HepG2 (cell line): ENCODE results near the gene PC. TPM values are rescaled to one million over a fixed set of nuclear protein-coding genes. Genes with fewer than 3 reads are reported as not detected.

Experiments used
- ARHGAP35 ChIP-seq: sonication (generic); formaldehyde crosslinking; IDR thresholded peaks from 2 replicates; pipeline ENCODE4 v1.9.0; 2022; ENCODE audit warnings: mild to moderate bottlenecking, inconsistent platforms, moderate library complexity, missing genetic modification reagents, borderline replicate concordance
- ETV6 ChIP-seq: sonication (generic); formaldehyde crosslinking; conservative IDR thresholded peaks from 2 replicates; pipeline ENCODE4 v1.4.0; 2020; ENCODE audit warnings: missing genetic modification reagents
- FOXK1 ChIP-seq: sonication (generic); formaldehyde crosslinking; IDR thresholded peaks from 2 replicates; pipeline ENCODE4 v1.4.0; 2020; ENCODE audit warnings: low read depth, missing genetic modification reagents, borderline replicate concordance
- HNRNPUL1 ChIP-seq: fragments of 200-400 bp; formaldehyde crosslinking; IDR thresholded peaks from 2 replicates; pipeline ENCODE4 v1.6.1; 2017; ENCODE audit warnings: low read depth, mild to moderate bottlenecking, low read length, moderate library complexity
- KLF13 ChIP-seq: sonication (generic); formaldehyde crosslinking; IDR thresholded peaks from 2 replicates; pipeline ENCODE4 v1.4.0; 2020; ENCODE audit warnings: mild to moderate bottlenecking, missing genetic modification reagents
- PHB2 ChIP-seq: fragments of 450-650 bp; IDR thresholded peaks from 2 replicates; pipeline ENCODE4 v1.6.1; 2018; ENCODE audit not compliant: partially characterized antibody
- POLR2A ChIP-seq, 2 experiments: IDR thresholded peaks; 2 replicates each; pipeline ENCODE4 v1.6.1; 2011; ENCODE audit warnings: low read depth in 2 of 2, low read length in 2 of 2, mild to moderate bottlenecking in 1 of 2, moderate library complexity in 1 of 2; ENCODE audit not compliant: insufficient read depth in 1 of 2
- ZMYM3 ChIP-seq: sonication (generic); formaldehyde crosslinking; IDR thresholded peaks from 2 replicates; pipeline ENCODE4 v1.5.1; 2020; ENCODE audit warnings: mild to moderate bottlenecking, missing genetic modification reagents
- ZMYM4 ChIP-seq: sonication (generic); formaldehyde crosslinking; IDR thresholded peaks from 2 replicates; pipeline ENCODE4 v1.8.1; 2023; ENCODE audit warnings: mild to moderate bottlenecking, missing genetic modification reagents
- ZNF101 ChIP-seq: sonication (generic); formaldehyde crosslinking; IDR thresholded peaks from 2 replicates; pipeline ENCODE4 v1.4.0; 2020; ENCODE audit warnings: mild to moderate bottlenecking, low read depth, missing genetic modification reagents, borderline replicate concordance
- ZNF207 ChIP-seq: fragments of 450-650 bp; IDR thresholded peaks from 2 replicates; pipeline ENCODE4 v1.6.1; 2016; ENCODE audit warnings: antibody characterized with exemption, borderline replicate concordance
- ZNF552 ChIP-seq: sonication (generic); formaldehyde crosslinking; IDR thresholded peaks from 2 replicates; pipeline ENCODE4 v1.9.0; 2022; ENCODE audit warnings: missing genetic modification reagents, mild to moderate bottlenecking, borderline replicate concordance
- polyA plus RNA-seq, 8 experiments: library from polyadenylated mRNA; depleted of rRNA in 3 of 8; stranded (reverse) in 7 of 8; unstranded in 1 of 8; fragments of >200 nt; fragmentation: Illumina TruSeq in 4 of 8; extraction: Trizol in 4 of 8; gene quantifications; 2 replicates each; pipeline versions ENCODE4 v1.2.1 to v1.2.3, GENCODE V29; 2011 to 2016; ENCODE audit warnings: low read depth in 4 of 8, missing spikeins in 1 of 8, mixed read lengths in 1 of 8; ENCODE audit not compliant: insufficient read depth in 1 of 8
- total RNA-seq, 5 experiments: library from RNA; depleted of rRNA; stranded (reverse); fragments of >200 nt; fragmentation: Illumina TruSeq; extraction: Trizol; gene quantifications; 2 replicates each; pipeline ENCODE4 v1.2.3, GENCODE V29; 2016; ENCODE audit warnings: low read depth in 1 of 5
- TF ChIP-seq, protein P1 (sequence below): sonication (generic); formaldehyde crosslinking; IDR thresholded peaks from 2 replicates; pipeline ENCODE4 v1.4.0; 2020; ENCODE audit warnings: missing genetic modification reagents, borderline replicate concordance
- TF ChIP-seq, protein P2 (sequence below): sonication (generic); formaldehyde crosslinking; IDR thresholded peaks from 2 replicates; pipeline ENCODE4 v1.5.1; 2020; ENCODE audit warnings: mild to moderate bottlenecking, missing genetic modification reagents
- TF ChIP-seq, protein P3 (sequence below): IDR thresholded peaks from 2 replicates; pipeline ENCODE4 v1.6.1; 2012; ENCODE audit warnings: low read depth, low read length, improper control_type of control experiment
- TF ChIP-seq, protein P4 (sequence below): sonication (generic); formaldehyde crosslinking; IDR thresholded peaks from 2 replicates; pipeline ENCODE4 v1.4.0; 2020; ENCODE audit warnings: missing genetic modification reagents; ENCODE audit errors: not compliant biosample characterization
- TF ChIP-seq, protein P5 (sequence below): sonication (generic); formaldehyde crosslinking; IDR thresholded peaks from 2 replicates; pipeline ENCODE4 v1.4.0; 2020; ENCODE audit warnings: missing genetic modification reagents

Gene PC
- total and polyA plus RNA-seq, 2 of the 13 experiments (the other 11 are each of a cell fraction or from before 2014, with no cell fraction given) = 29.0 to 39.0 TPM

DNA sequence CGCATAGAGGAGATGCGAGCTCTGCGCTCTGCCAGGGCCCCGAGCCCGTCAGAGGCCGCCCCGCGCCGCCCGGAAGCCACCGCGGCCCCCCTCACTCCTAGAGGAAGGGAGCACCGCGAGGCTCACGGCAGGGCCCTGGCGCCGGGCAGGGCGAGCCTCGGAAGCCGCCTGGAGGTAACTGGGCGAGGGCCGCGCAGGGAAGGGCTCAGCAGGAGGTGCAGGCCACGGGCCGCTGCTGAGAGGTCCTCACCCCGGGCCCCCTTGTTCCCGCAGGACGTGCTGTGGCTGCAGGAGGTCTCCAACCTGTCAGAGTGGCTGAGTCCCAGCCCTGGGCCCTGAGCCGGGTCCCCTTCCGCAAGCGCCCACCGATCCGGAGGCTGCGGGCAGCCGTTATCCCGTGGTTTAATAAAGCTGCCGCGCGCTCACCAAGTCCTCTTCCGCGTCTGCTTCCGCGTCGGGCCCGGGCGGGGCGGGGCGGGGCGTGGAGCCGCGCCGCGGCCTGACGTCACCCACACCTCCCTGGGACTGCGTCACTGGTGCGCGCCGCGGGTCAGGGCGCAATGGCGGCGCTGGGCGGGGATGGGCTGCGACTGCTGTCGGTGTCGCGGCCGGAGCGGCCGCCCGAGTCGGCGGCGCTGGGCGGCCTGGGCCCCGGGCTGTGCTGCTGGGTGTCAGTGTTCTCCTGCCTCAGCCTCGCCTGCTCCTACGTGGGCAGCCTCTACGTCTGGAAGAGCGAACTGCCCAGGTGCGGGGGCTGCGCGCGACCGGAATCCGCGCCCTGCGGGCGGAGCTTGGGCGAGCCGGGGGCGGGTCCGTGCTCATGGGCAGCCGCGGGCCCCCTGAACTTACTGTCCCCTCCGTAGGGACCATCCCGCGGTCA lies 115.0 kb downstream of the PC start, which contains the start of gene RCE1 (continued):
- TF ChIP-seq, protein P1, sequence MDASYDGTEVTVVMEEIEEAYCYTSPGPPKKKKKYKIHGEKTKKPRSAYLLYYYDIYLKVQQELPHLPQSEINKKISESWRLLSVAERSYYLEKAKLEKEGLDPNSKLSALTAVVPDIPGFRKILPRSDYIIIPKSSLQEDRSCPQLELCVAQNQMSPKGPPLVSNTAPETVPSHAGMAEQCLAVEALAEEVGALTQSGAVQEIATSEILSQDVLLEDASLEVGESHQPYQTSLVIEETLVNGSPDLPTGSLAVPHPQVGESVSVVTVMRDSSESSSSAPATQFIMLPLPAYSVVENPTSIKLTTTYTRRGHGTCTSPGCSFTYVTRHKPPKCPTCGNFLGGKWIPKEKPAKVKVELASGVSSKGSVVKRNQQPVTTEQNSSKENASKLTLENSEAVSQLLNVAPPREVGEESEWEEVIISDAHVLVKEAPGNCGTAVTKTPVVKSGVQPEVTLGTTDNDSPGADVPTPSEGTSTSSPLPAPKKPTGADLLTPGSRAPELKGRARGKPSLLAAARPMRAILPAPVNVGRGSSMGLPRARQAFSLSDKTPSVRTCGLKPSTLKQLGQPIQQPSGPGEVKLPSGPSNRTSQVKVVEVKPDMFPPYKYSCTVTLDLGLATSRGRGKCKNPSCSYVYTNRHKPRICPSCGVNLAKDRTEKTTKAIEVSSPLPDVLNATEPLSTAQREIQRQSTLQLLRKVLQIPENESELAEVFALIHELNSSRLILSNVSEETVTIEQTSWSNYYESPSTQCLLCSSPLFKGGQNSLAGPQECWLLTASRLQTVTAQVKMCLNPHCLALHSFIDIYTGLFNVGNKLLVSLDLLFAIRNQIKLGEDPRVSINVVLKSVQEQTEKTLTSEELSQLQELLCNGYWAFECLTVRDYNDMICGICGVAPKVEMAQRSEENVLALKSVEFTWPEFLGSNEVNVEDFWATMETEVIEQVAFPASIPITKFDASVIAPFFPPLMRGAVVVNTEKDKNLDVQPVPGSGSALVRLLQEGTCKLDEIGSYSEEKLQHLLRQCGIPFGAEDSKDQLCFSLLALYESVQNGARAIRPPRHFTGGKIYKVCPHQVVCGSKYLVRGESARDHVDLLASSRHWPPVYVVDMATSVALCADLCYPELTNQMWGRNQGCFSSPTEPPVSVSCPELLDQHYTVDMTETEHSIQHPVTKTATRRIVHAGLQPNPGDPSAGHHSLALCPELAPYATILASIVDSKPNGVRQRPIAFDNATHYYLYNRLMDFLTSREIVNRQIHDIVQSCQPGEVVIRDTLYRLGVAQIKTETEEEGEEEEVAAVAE (CRISPR knock-in tag) = no peak
- peak; percentile 76; the same call in 1 of the 2 replicates for TF ChIP-seq ETV6 (CRISPR knock-in tag)
- TF ChIP-seq ZMYM4 = no peak
- no peak; the same call in 1 of the 2 replicates for TF ChIP-seq ZNF101 (CRISPR knock-in tag)
- no peak for TF ChIP-seq FOXK1
- peak; percentile 87 to 92 for TF ChIP-seq POLR2A (IDR thresholded peaks at IDR 0.05; ENCODE audit: insufficient read depth in 1 of 2, low read depth in 2 of 2, low read length in 2 of 2)
- TF ChIP-seq, protein P2, sequence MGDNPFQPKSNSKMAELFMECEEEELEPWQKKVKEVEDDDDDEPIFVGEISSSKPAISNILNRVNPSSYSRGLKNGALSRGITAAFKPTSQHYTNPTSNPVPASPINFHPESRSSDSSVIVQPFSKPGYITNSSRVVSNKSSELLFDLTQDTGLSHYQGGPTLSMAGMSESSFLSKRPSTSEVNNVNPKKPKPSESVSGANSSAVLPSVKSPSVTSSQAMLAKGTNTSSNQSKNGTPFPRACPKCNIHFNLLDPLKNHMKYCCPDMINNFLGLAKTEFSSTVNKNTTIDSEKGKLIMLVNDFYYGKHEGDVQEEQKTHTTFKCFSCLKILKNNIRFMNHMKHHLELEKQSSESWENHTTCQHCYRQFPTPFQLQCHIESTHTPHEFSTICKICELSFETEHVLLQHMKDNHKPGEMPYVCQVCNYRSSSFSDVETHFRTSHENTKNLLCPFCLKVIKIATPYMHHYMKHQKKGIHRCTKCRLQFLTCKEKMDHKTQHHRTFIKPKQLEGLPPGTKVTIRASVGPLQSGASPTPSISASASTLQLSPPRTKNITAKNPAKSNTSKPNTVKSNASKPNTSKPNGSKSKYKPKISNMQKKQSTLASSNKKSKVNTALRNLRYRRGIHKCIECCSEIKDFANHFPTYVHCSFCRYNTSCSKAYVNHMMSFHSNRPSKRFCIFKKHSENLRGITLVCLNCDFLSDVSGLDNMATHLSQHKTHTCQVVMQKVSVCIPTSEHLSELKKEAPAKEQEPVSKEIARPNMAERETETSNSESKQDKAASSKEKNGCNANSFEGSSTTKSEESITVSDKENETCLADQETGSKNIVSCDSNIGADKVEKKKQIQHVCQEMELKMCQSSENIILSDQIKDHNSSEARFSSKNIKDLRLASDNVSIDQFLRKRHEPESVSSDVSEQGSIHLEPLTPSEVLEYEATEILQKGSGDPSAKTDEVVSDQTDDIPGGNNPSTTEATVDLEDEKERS (CRISPR knock-in tag) = no peak
- TF ChIP-seq, protein P3, sequence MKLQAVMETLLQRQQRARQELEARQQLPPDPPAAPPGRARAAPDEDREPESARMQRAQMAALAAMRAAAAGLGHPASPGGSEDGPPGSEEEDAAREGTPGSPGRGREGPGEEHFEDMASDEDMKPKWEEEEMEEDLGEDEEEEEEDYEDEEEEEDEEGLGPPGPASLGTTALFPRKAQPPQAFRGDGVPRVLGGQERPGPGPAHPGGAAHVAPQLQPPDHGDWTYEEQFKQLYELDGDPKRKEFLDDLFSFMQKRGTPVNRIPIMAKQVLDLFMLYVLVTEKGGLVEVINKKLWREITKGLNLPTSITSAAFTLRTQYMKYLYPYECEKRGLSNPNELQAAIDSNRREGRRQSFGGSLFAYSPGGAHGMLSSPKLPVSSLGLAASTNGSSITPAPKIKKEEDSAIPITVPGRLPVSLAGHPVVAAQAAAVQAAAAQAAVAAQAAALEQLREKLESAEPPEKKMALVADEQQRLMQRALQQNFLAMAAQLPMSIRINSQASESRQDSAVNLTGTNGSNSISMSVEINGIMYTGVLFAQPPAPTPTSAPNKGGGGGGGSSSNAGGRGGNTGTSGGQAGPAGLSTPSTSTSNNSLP = no peak
- TF ChIP-seq, protein P4, sequence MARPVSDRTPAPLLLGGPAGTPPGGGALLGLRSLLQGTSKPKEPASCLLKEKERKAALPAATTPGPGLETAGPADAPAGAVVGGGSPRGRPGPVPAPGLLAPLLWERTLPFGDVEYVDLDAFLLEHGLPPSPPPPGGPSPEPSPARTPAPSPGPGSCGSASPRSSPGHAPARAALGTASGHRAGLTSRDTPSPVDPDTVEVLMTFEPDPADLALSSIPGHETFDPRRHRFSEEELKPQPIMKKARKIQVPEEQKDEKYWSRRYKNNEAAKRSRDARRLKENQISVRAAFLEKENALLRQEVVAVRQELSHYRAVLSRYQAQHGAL = no peak
- TF ChIP-seq ZMYM3 = no peak
- TF ChIP-seq ZNF207 = no peak
- TF ChIP-seq KLF13 = no peak
- TF ChIP-seq, protein P5, sequence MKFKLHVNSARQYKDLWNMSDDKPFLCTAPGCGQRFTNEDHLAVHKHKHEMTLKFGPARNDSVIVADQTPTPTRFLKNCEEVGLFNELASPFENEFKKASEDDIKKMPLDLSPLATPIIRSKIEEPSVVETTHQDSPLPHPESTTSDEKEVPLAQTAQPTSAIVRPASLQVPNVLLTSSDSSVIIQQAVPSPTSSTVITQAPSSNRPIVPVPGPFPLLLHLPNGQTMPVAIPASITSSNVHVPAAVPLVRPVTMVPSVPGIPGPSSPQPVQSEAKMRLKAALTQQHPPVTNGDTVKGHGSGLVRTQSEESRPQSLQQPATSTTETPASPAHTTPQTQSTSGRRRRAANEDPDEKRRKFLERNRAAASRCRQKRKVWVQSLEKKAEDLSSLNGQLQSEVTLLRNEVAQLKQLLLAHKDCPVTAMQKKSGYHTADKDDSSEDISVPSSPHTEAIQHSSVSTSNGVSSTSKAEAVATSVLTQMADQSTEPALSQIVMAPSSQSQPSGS (CRISPR knock-in tag) = peak; percentile 92; the same call in 1 of the 2 replicates
- TF ChIP-seq HNRNPUL1 = no peak
- TF ChIP-seq PHB2 = no peak
- TF ChIP-seq ARHGAP35 (CRISPR knock-in tag) = peak; percentile 27; the same call in 1 of the 2 replicates
- TF ChIP-seq ZNF552 (CRISPR knock-in tag) = no peak; the same call in 1 of the 2 replicates
